Midbrain (tissue), 1 donor: ENCODE results near the gene ATXN2L.
"Not testable (repeated sequence)": the region's sequence is repeated elsewhere in the genome, so short reads cannot be mapped to it uniquely, and the experiment has no call there.

Experiments used
- DNase-seq: peaks from one replicate; lab custom pipeline; 2025; lab: John Stamatoyannopoulos, UW

Gene ATXN2L

GRCh38 chr16:28867241-28867640 lies 44.4 kb downstream of the ATXN2L start:
- no peak for DNase-seq

- DNase-seq = not testable (repeated sequence)
These were observed 44.8 kb downstream of the ATXN2L start for GRCh38 chr16:28867646-28868045.

DNA sequence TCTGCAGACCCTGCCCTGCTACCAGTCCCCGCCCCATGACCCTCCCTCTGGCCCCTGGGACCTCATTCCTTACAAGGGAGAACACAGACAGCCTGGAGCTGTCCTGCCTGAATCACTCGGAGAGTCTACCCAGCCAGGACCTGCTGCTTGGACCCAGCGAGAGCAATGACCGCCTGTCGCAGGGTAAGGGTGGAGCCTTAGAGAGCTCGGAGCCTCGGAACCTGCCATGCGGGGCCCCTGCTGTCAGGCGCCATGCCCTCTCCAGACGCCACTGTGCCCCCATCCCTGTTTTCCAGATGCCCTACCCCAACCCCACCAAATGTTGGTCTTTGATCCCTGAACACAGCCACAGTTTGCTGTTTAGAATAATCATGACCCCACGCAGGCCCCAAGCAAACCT lies 46.4 kb downstream of the ATXN2L start:
- no peak for DNase-seq

DNA sequence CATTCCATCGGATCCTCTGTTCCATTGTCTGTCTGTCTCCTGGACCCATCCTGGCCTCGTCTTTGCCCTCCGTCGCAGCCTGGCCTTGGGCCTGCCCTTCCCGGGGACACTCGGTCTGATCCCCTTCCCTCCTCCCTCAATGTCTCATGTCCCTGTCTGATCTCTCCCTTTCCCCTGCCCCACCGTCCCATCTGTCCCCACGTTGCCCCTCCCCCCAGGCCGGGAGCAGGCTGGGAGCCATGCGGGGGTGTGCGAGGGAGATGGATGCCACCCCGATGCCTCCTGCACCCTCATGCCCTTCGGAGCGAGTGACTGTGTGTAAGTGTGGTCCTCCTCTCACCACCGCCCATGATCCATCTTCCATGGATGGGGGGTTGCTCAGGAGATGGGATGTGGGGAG lies 50.2 kb downstream of the ATXN2L start:
- DNase-seq = no peak

GRCh38 chr16:28873543-28874201 lies 50.9 kb downstream of the ATXN2L start:
- no peak for DNase-seq

GRCh38 chr16:28874406-28874805 lies 51.6 kb downstream of the ATXN2L start:
- DNase-seq = no peak

DNA sequence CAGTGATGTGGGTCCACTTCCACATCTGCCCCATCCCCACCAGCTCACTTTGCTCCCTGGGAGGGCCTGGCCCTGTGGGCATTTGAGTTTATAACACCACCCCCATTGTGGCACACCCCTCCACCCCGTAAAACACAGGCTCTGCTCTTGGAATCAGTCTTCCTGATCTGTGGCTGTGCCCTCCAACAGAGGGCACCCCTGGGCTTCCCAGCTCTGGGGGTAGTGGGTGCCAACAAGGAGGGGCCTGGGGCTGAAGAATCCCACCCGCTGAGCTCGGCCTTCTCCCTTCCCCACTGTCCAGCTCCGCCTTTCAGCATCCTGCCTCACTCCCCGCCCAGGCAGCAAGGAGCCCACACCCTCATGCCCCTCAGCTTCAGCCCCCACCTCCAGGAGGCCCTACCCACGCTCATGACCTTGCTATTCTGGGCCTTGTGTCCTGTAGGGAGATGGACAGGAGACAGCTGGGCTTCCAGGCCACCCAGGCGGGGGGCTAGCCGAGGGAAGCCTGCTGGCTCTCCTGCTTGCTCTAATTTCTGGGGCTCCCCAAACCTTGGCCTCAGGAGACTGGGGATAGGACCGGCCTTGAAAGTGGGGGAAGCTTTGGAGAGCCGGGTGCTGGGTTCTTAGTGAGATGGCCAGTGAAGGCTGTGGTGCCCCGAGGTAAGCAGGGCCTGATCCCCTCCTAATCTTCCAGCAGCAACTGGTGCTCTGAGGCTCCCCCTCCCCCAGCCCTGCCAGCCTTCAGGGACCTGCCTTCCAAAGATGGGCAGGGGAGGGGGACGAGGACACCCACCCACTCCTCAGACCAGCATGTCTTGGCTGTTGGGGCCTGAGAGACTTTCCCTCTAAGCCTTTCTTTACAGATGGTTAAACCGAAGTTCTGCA lies 52.6 kb downstream of the ATXN2L start:
- no peak for DNase-seq

DNA sequence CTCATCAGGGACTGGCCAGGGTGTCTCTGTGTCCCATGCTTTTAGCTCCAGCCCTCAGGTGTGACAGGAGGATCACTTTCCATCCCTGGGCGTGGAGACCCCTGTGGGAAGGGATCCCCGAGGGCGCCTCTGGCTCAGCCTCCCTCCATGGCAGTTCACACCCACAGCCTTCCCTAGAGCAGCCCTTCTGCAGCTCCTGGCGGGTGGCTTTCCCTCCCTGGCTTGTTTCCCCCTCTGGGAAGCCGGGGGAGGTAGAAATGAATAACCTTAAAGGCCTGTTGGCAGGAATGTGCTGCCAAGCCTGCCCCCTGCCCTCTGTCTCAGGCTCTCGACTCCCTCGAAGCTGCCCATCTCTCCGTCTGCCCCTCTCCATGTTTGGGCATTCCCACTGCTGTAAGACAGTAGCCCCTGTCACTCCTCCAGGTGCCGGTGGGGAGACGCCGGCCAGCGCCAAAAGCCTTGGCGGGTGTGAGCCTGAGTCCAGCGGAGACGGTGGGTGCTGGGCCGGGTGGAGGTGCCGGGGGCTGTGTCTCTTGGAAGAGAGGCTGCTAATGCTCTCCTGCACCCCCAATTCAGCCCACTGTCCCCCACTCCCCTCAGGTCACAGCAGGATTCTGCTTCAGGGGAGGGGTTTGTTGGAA lies 53.3 kb downstream of the ATXN2L start:
- no peak for DNase-seq

DNA sequence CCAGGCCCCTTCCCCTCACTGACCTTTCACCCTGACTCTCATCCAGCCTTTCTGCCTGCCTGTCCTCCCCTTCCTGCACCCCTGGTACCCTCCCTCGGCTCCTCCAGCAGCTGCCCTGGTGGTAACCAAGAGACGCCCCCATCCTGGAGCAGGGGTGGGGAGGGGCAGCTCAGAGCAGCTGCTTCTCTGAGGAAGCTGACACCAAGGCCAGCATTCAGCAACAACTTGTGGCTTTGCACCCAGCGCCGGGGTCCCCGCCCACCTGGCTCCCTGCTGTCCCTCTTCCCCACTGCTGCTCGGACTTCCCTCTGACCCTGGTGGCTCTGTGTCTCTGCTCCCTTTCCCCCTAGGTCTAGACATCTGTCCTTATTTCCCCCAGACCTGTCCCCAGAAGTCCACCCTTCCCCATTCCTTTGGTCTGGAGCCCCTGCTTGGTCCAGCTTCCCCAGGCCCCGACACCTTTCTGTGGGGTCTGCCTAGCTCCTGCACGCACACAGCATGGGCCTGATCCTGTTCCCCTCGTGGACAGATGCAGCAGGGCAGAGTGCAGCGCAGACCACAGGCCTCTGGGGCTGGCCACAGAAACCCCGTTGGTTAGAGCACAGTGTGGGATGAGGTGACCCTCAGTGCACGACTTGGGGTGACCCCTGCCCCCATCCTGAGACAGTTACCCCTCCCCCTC lies 54.3 kb downstream of the ATXN2L start:
- no peak for DNase-seq

GRCh38 chr16:28877655-28878000 lies 54.8 kb downstream of the ATXN2L start:
- no peak for DNase-seq

DNA sequence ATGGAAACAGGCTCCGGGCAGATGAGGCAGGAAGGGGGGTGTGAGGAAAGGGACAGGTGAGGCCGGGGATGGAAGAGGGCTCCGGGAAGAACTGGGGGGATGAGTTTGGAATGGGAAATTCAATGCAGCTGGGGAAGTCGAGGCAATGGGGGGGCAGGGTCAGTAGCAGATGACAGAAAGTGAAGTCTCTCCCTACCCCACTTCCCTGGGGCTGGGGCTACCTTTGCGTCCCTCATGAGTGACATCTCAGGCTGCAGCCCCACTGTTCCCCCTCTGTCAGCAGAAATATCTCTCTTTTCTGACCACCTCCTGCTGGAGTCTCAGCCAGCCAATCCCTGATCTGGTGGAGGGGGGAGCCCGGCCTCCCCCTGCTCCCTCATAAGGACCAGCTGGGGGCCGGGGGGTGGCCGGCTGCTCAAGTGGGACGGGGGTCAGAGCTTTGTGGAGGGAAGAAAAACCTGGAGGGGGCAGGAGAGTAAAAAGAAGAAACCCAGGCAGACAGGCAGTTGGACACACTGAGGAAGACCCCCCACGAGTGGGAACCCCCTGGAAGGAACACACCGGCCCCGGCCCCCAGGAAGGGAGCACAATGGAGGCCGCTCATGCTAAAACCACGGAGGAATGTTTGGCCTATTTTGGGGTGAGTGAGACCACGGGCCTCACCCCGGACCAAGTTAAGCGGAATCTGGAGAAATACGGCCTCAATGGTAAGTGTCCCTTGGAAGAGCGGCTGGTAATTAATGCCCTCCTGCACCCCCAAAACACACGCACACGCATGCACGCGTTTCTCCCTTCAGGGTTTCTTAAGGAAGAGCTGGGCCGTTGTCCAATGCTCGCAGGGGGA lies 55.5 kb downstream of the ATXN2L start, which contains the start of gene ATP2A1:
ATP2A1 (plus strand) TSS at position 406 of the 844 bp plus-strand sequence; CDS start at position 590, 184 bp downstream.
- DNase-seq = no peak

GRCh38 chr16:28879261-28879840 lies 56.6 kb downstream of the ATXN2L start:
- no peak for DNase-seq

DNA sequence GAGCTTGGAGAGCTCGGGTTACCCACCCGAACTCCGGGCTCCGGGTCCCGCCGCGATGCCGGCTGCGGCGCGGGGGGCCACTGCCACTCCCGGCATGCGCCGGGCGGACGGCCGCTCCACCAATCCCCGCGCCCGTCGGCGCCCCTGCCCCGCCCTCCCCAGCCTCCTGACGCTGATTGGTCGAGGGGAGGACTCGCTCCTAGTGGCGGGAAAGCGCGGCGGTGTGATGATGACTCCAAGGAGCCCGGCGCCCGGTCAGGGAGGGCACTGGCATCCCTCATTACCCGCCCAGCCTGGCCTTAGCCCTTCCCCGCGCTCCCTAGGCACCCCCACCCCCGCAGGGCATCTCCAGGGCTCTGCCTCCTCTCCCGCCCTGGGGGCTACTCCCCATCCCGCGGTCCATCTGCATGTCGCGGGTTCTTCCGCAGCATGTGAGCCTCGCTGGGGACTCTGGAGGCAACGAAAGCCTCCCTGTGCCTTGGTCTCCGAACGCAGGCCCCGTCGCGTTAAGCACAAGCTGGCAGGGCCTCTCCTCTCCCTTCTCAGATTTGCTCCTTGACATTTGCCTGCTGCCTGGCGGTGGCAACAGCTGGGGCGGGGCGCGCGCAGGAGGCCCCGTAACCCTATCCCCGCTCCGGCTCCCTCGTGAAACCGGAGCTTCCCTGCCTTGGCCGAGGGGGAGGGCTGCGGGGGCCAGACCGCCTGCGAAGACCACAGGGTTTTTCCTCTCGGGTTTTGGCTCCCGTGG lies 57.2 kb downstream of the ATXN2L start:
- DNase-seq = peak; percentile 88

- no peak for DNase-seq
These were observed 57.8 kb downstream of the ATXN2L start for GRCh38 chr16:28880589-28880915.

GRCh38 chr16:28880955-28881354 lies 58.2 kb downstream of the ATXN2L start:
- no peak for DNase-seq

GRCh38 chr16:28881565-28881964 lies 58.8 kb downstream of the ATXN2L start:
- not testable (repeated sequence) for DNase-seq

DNA sequence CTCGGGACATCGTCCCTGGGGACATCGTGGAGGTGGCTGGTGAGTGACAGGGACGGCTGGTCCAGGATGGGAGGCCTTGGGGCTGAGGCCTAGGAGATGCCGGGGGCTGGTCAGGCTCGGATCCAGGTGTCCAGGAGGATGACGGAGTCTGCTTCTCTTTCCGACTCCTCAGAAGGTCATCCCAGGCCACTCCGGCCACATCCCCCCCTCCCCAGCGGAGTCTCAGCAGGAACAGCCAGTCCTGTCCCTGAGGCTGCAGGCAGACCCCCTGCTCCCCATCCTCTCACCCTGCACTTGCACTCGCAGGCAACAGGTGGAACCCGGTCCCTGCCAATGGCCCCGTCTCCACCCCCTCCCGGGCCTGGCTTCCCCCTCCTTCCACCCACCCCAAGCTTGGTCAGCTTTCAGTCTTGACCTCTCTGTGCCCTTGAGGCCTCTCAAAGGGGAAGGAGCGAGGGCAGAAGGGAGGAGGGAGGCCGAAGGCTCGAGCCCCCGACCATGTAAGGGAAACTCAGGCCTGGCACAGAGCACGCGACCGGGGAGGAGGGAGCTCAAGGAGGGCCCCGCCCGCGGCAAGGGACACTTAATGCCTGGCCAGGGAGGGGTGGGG lies 59.9 kb downstream of the ATXN2L start:
- no peak for DNase-seq

DNA sequence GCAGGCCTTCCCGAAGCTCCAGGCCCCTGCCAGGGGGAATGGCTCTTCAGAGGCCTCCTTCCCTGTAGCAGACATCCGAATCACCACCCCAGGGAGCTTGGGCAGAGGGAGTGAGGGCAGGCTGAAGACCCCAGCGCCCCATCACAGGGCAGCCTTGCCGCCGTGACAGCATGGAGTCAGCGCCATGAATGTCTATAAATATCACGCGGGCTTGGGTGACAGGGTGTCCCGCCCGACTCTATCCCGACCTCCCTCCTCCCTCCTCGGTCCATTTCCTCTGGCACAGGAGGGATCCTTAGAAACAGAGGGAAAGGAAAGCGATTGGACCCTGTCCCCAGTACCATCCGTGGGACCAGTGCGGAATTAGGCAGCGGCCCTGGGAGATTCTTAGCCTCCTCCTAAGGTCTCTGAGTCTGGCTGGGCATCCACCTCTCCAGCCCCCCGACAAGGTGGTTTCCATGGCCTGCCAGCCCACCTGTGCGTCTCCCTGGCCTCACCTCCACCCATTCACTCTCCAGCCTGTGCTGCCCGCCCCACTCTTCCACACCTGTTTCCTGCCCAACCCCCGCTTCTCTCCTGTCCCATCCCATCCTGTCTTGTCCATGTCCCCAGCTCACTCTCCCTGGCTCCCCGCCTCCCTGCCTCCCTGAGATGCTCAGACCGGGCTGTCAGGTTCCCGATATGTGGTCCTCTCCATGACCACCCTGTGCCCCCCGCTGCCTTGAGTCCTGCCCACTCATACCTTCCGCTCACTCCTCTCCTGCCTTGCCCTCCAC lies 60.6 kb downstream of the ATXN2L start:
- no peak for DNase-seq

GRCh38 chr16:28884045-28884444 lies 61.2 kb downstream of the ATXN2L start:
- DNase-seq = no peak
